HG03558 (cell line): ENCODE data around the gene SFTPB.
"Not testable (repeated sequence)": the region's sequence is repeated elsewhere in the genome, so short reads cannot be mapped to it uniquely, and the experiment has no call there.

ENCODE experiments used
- ATAC-seq: cut with Tn5 transposase; IDR thresholded peaks from one replicate; pipeline ENCODE4 v1.9.1; 2021; ENCODE audit warnings: moderate number of reproducible peaks; ENCODE audit not compliant: unreplicated experiment; ENCODE audit errors: extremely low read depth

SFTPB gene

GRCh38 chr2:85621338-85621737, 46.7 kb downstream of the SFTPB start:
- no peak for ATAC-seq

- ATAC-seq = no peak
These were observed 48.4 kb downstream of the SFTPB start for GRCh38 chr2:85619617-85620016.

GRCh38 chr2:85617723-85618122, 50.3 kb downstream of the SFTPB start:
- ATAC-seq = not testable (repeated sequence)

- ATAC-seq = no peak
These were observed 52.6 kb downstream of the SFTPB start for GRCh38 chr2:85615413-85615728.

- ATAC-seq = not testable (repeated sequence)
These were observed 53.2 kb downstream of the SFTPB start for GRCh38 chr2:85614757-85615156.

- no peak for ATAC-seq
These were observed 54.1 kb downstream of the SFTPB start for GRCh38 chr2:85613717-85614515.

GRCh38 chr2:85611705-85612587, 56.1 kb downstream of the SFTPB start, which contains the start of gene C2orf68:
C2orf68 (minus strand) TSS chr2:85612066; CDS start chr2:85611984, 82 bp downstream.
- peak; percentile 48 for ATAC-seq

GRCh38 chr2:85611217-85611704, 56.7 kb downstream of the SFTPB start:
- no peak for ATAC-seq
